Astrocyte (in vitro differentiated cells and primary cell): ENCODE data around the gene ADH4.
"Not testable (repeated sequence)": the region's sequence is repeated elsewhere in the genome, so short reads cannot be mapped to it uniquely, and the experiment has no call there.

Experiments
- CTCF ChIP-seq: IDR thresholded peaks from 2 replicates; pipeline ENCODE4 v1.5.1; 2011; ENCODE audit warnings: low read depth, mild to moderate bottlenecking, inconsistent platforms, low read length, moderate library complexity; ENCODE audit not compliant: insufficient read depth
- EZH2 ChIP-seq: IDR thresholded peaks from 2 replicates; pipeline ENCODE4 v1.6.1; 2012; ENCODE audit warnings: mild to moderate bottlenecking, low read length, inconsistent platforms; ENCODE audit not compliant: insufficient read depth

GRCh38 chr4:99189900-99190299, 45.8 kb upstream of the ADH4 start:
- TF ChIP-seq CTCF, EZH2: not testable (repeated sequence)
